H9 (cell line): ENCODE results near the gene SMARCA1. TPM values are rescaled to one million over a fixed set of nuclear protein-coding genes. Genes with fewer than 3 reads are reported as not detected.

Experiments
- DNase-seq: peaks from one replicate; pipeline ENCODE4 v3.0.0-alpha.2; 2017
- H2AFZ ChIP-seq: one replicate; pipeline ENCODE4 v1.6.1; 2013; ENCODE audit warnings: mild to moderate bottlenecking, low read length, control low read depth, moderate library complexity
- H2AK5ac ChIP-seq: 2 replicates; pipeline ENCODE4 v1.6.1; 2013; ENCODE audit warnings: low read length, control low read depth, mixed read lengths; ENCODE audit not compliant: insufficient read length
- H2BK120ac ChIP-seq: one replicate; pipeline ENCODE4 v1.6.1; 2013; ENCODE audit warnings: low read depth, mild to moderate bottlenecking, low read length, control low read depth, inconsistent platforms; ENCODE audit not compliant: poor library complexity, severe bottlenecking
- H2BK12ac ChIP-seq: 2 replicates; pipeline ENCODE4 v1.6.1; 2013; ENCODE audit warnings: low read length, control low read depth, mixed read lengths, low read depth; ENCODE audit not compliant: insufficient read length
- H2BK15ac ChIP-seq: 2 replicates; pipeline ENCODE4 v1.6.1; 2013; ENCODE audit warnings: low read depth, low read length, control low read depth
- H2BK20ac ChIP-seq: one replicate; pipeline ENCODE4 v1.6.1; 2013; ENCODE audit warnings: low read depth, mild to moderate bottlenecking, low read length, control low read depth, inconsistent platforms; ENCODE audit not compliant: poor library complexity, severe bottlenecking
- H2BK5ac ChIP-seq: 2 replicates; pipeline ENCODE4 v1.6.1; 2013; ENCODE audit warnings: low read length, control low read depth, mixed read lengths; ENCODE audit not compliant: insufficient read length
- H3K14ac ChIP-seq: 2 replicates; pipeline ENCODE4 v1.6.1; 2013; ENCODE audit warnings: low read length, control low read depth; ENCODE audit not compliant: insufficient read depth
- H3K18ac ChIP-seq: 2 replicates; pipeline ENCODE4 v1.6.1; 2013; ENCODE audit warnings: low read depth, mild to moderate bottlenecking, mixed read lengths, low read length, control low read depth; ENCODE audit not compliant: insufficient read length
- H3K23ac ChIP-seq: 2 replicates; pipeline ENCODE4 v1.6.1; 2013; ENCODE audit warnings: low read length, control low read depth, mixed read lengths, low read depth; ENCODE audit not compliant: insufficient read length
- H3K23me2 ChIP-seq: 2 replicates; pipeline ENCODE4 v1.6.1; 2013; ENCODE audit warnings: low read depth, mild to moderate bottlenecking, mixed read lengths, low read length, control low read depth; ENCODE audit not compliant: insufficient read length, poor library complexity, severe bottlenecking
- H3K27ac ChIP-seq: 2 replicates; pipeline ENCODE4 v1.5.1; 2013; ENCODE audit warnings: low read length, control low read depth, mixed read lengths, low read depth; ENCODE audit not compliant: insufficient read length
- H3K27me3 ChIP-seq: 2 replicates; pipeline ENCODE4 v1.6.1; 2013; ENCODE audit warnings: low read length, control low read depth, inconsistent platforms; ENCODE audit not compliant: insufficient read depth
- H3K4ac ChIP-seq: 2 replicates; pipeline ENCODE4 v1.6.1; 2013; ENCODE audit warnings: low read depth, mild to moderate bottlenecking, control low read depth, inconsistent platforms, low read length, moderate library complexity
- H3K4me1 ChIP-seq: 2 replicates; pipeline ENCODE4 v1.6.1; 2013; ENCODE audit warnings: low read length, control low read depth, inconsistent platforms; ENCODE audit not compliant: insufficient read depth
- H3K4me2 ChIP-seq: 2 replicates; pipeline ENCODE4 v1.6.1; 2013; ENCODE audit warnings: low read length, control low read depth, mixed read lengths; ENCODE audit not compliant: insufficient read length, insufficient read depth
- H3K56ac ChIP-seq: 2 replicates; pipeline ENCODE4 v1.6.1; 2013; ENCODE audit warnings: low read depth, mild to moderate bottlenecking, mixed read lengths, low read length, control low read depth; ENCODE audit not compliant: insufficient read length
- H3K79me1 ChIP-seq: 2 replicates; pipeline ENCODE4 v1.6.1; 2013; ENCODE audit warnings: low read depth, mild to moderate bottlenecking, moderate library complexity, low read length, control low read depth, inconsistent platforms; ENCODE audit not compliant: insufficient read depth, poor library complexity, severe bottlenecking
- H3K79me2 ChIP-seq: 2 replicates; pipeline ENCODE4 v1.6.1; 2013; ENCODE audit warnings: low read length, control low read depth, inconsistent platforms; ENCODE audit not compliant: insufficient read depth
- H3K9ac ChIP-seq: 2 replicates; pipeline ENCODE4 v1.6.1; 2013; ENCODE audit warnings: low read length, control low read depth, mixed read lengths; ENCODE audit not compliant: insufficient read length; ENCODE audit errors: extremely low read depth
- H3K9me3 ChIP-seq: one replicate; pipeline ENCODE4 v1.6.1; 2013; ENCODE audit warnings: low read depth, low read length, inconsistent platforms; ENCODE audit not compliant: control insufficient read depth
- H3T11ph ChIP-seq: one replicate; pipeline ENCODE4 v1.6.1; 2013; ENCODE audit warnings: mild to moderate bottlenecking, low read length, control low read depth, inconsistent platforms
- H4K20me1 ChIP-seq: one replicate; pipeline ENCODE4 v1.6.1; 2013; ENCODE audit not compliant: control insufficient read depth, insufficient read length, insufficient read depth
- H4K5ac ChIP-seq: 2 replicates; pipeline ENCODE4 v1.6.1; 2013; ENCODE audit warnings: low read depth, mild to moderate bottlenecking, mixed read lengths, low read length, control low read depth; ENCODE audit not compliant: insufficient read length
- H4K8ac ChIP-seq: replicated peaks from 2 replicates; pipeline ENCODE4 v1.6.1; 2013; ENCODE audit warnings: low read length, control low read depth, mixed read lengths, low read depth; ENCODE audit not compliant: insufficient read length
- H4K91ac ChIP-seq: 2 replicates; pipeline ENCODE4 v1.6.1; 2013; ENCODE audit warnings: low read depth, mild to moderate bottlenecking, moderate library complexity, mixed read lengths, low read length, control low read depth; ENCODE audit not compliant: insufficient read length
- H3K27ac Mint-ChIP-seq, 3 experiments: 2 replicates in 2 of 3; 3 replicates in 1 of 3; pipeline ENCODE4 v1.8.0; 2020 to 2021; ENCODE audit warnings: mixed read lengths in 3 of 3, mild to moderate bottlenecking in 1 of 3, moderate library complexity in 1 of 3
- H3K27me3 Mint-ChIP-seq: 2 replicates; pipeline ENCODE4 v1.8.0; 2021; ENCODE audit warnings: low read depth, mild to moderate bottlenecking, moderate library complexity, mixed read lengths
- H3K36me3 Mint-ChIP-seq, 3 experiments: 2 replicates in 2 of 3; 3 replicates in 1 of 3; pipeline ENCODE4 v1.8.0; 2020 to 2021; ENCODE audit warnings: low read depth in 3 of 3, mixed read lengths in 3 of 3; ENCODE audit not compliant: insufficient read depth in 1 of 3
- H3K4me1 Mint-ChIP-seq, 2 experiments: 2 replicates each; pipeline ENCODE4 v1.8.0; 2020; ENCODE audit warnings: mixed read lengths in 2 of 2
- H3K4me3 Mint-ChIP-seq, 2 experiments: 2 replicates in 1 of 2; 3 replicates in 1 of 2; pipeline ENCODE4 v1.8.0; 2020 to 2021; ENCODE audit warnings: mild to moderate bottlenecking in 2 of 2, mixed read lengths in 2 of 2, moderate library complexity in 1 of 2
- H3K9me3 Mint-ChIP-seq, 2 experiments: 2 replicates in 1 of 2; 3 replicates in 1 of 2; pipeline ENCODE4 v1.8.0; 2020; ENCODE audit warnings: mild to moderate bottlenecking in 2 of 2, mixed read lengths in 2 of 2, moderate library complexity in 1 of 2
- CTCF ChIP-seq: fragments of 200-600 bp; sonication (generic); conservative IDR thresholded peaks from 3 replicates; pipeline ENCODE4 v1.8.0; 2021; ENCODE audit warnings: antibody characterized with exemption, mild to moderate bottlenecking
- WGBS: extraction: QIAGEN DNeasy Blood & Tissue Kit; methylation state at CpG from one replicate; pipeline ENCODE4 v1.1.7; 2013; ENCODE audit warnings: missing lambda C conversion rate, low lambda C conversion rate, mixed read lengths; ENCODE audit not compliant: insufficient read length; ENCODE audit errors: extremely low coverage; 5-methylcytosine and 5-hydroxymethylcytosine counted together
- total RNA-seq: library from RNA; stranded (reverse); gene quantifications from 2 replicates; pipeline ENCODE4 v1.2.1, GENCODE V29; 2021

Gene SMARCA1
- total RNA-seq, 1 experiment from 2014 or later: 105 TPM

- TF ChIP-seq CTCF: no peak
- Histone ChIP-seq H4K8ac (no peak overlapping the region), H4K20me1 (no peaks in the 10 kb centered on the region), H3T11ph (no peak overlapping the region), H2BK12ac (no peak overlapping the region), H2AK5ac (no peak overlapping the region), H2BK15ac (no peak overlapping the region), H2BK5ac (no peak overlapping the region), H3K23me2 (no peaks in the 10 kb centered on the region), H3K14ac (no peak overlapping the region), H2BK20ac (no peak overlapping the region), H3K4me1 (no peaks in the 10 kb centered on the region), H3K18ac (no peak overlapping the region), H3K9me3 (no peaks in the 10 kb centered on the region), H2BK120ac (no peak overlapping the region), H3K23ac (no peak overlapping the region), H3K9ac (no peak overlapping the region), H2AFZ (no peak overlapping the region), H4K91ac (no peak overlapping the region), H3K79me1 (no peaks in the 10 kb centered on the region), H3K4ac (no peak overlapping the region), H3K79me2 (no peaks in the 10 kb centered on the region), H4K5ac (no peak overlapping the region), H3K27me3 (no peaks in the 10 kb centered on the region), H3K4me2 (no peak overlapping the region), H3K27ac (no peak overlapping the region), H3K56ac (no peak overlapping the region)
- Mint-ChIP-seq H3K36me3 (peaks cover 37 to 74% (median 71%) of the 10 kb centered on the region in 3 experiments), H3K4me3 (no peak overlapping the region), H3K4me1 (peaks cover 7% of the 10 kb centered on the region in 2 experiments; a peak in 3 of 4 replicates), H3K27ac (no peak overlapping the region), H3K27me3 (no peaks in the 10 kb centered on the region), H3K9me3 (no peaks in the 10 kb centered on the region)
- no CpG with 5 or more reads among the region's 2 CpGs for WGBS
- DNase-seq: no peak
These were observed 10.9 kb downstream of the SMARCA1 start for GRCh38 chrX:129512409-129512808.
